Neuronal stem cell (in vitro differentiated cells): ENCODE data around the gene PDE4C. TPM values are rescaled to one million over a fixed set of nuclear protein-coding genes. Genes with fewer than 3 reads are reported as not detected.
A peak's percentile ranks its signal among the peaks of the same experiment; 100 is the strongest.

Source experiments
- DNase-seq: peaks from one replicate; pipeline ENCODE4 v3.0.0-alpha.2; 2013; ENCODE audit warnings: low spot score
- H2AFZ ChIP-seq: one replicate; pipeline ENCODE4 v1.6.1; 2013; ENCODE audit warnings: mild to moderate bottlenecking, low read length, inconsistent platforms
- H2AK5ac ChIP-seq: 2 replicates; pipeline ENCODE4 v1.6.1; 2013; ENCODE audit warnings: low read depth, mild to moderate bottlenecking, inconsistent platforms, low read length, moderate library complexity, mixed read lengths
- H2BK120ac ChIP-seq: 2 replicates; pipeline ENCODE4 v1.6.1; 2013; ENCODE audit warnings: low read depth, mild to moderate bottlenecking, inconsistent platforms, low read length, moderate library complexity, mixed read lengths
- H2BK12ac ChIP-seq: one replicate; pipeline ENCODE4 v1.6.1; 2013; ENCODE audit warnings: low read length, inconsistent platforms
- H2BK15ac ChIP-seq: 2 replicates; pipeline ENCODE4 v1.6.1; 2013; ENCODE audit warnings: mild to moderate bottlenecking, low read length, inconsistent platforms, mixed read lengths
- H2BK5ac ChIP-seq: one replicate; pipeline ENCODE4 v1.6.1; 2013; ENCODE audit warnings: inconsistent platforms, mild to moderate bottlenecking, low read length, moderate library complexity
- H3K14ac ChIP-seq: one replicate; pipeline ENCODE4 v1.6.1; 2013; ENCODE audit warnings: low read length, inconsistent platforms
- H3K18ac ChIP-seq: 2 replicates; pipeline ENCODE4 v1.6.1; 2013; ENCODE audit warnings: low read length, inconsistent platforms
- H3K23ac ChIP-seq: 2 replicates; pipeline ENCODE4 v1.6.1; 2013; ENCODE audit warnings: low read depth, mild to moderate bottlenecking, mixed read lengths, low read length, inconsistent platforms; ENCODE audit not compliant: poor library complexity
- H3K27ac ChIP-seq: replicated peaks from 3 replicates; pipeline ENCODE4 v1.5.1; 2013; ENCODE audit warnings: low read length, inconsistent platforms
- H3K27me3 ChIP-seq, 3 experiments: 2 replicates each; pipeline ENCODE4 v1.6.1; 2013; ENCODE audit warnings: low read length in 3 of 3, mild to moderate bottlenecking in 2 of 3, inconsistent platforms in 1 of 3, low read depth in 1 of 3, mixed read lengths in 1 of 3, moderate library complexity in 1 of 3; ENCODE audit not compliant: control insufficient read depth in 3 of 3, insufficient read depth in 3 of 3
- H3K36me3 ChIP-seq, 2 donors: replicated peaks in 1 of 2; 2 replicates each; pipeline ENCODE4 v1.6.1; 2013; ENCODE audit warnings: low read length in 2 of 2; ENCODE audit not compliant: control insufficient read depth in 2 of 2, insufficient read depth in 2 of 2
- H3K4ac ChIP-seq: 2 replicates; pipeline ENCODE4 v1.6.1; 2013; ENCODE audit warnings: inconsistent platforms, mild to moderate bottlenecking, low read length, moderate library complexity
- H3K4me1 ChIP-seq, 2 donors: 1 replicate in 1 of 2; 2 replicates in 1 of 2; pipeline ENCODE4 v1.6.1; 2013; ENCODE audit warnings: low read length in 2 of 2, low read depth in 1 of 2; ENCODE audit not compliant: control insufficient read depth in 2 of 2, insufficient read depth in 1 of 2
- H3K4me2 ChIP-seq: one replicate; pipeline ENCODE4 v1.6.1; 2013; ENCODE audit warnings: mild to moderate bottlenecking, low read length, inconsistent platforms; ENCODE audit not compliant: insufficient read depth, poor library complexity, severe bottlenecking
- H3K4me3 ChIP-seq, 2 donors: 2 replicates each; pipeline ENCODE4 v1.5.1; 2013; ENCODE audit warnings: low read length in 2 of 2, mild to moderate bottlenecking in 2 of 2, inconsistent platforms in 1 of 2, moderate library complexity in 1 of 2
- H3K79me1 ChIP-seq: one replicate; pipeline ENCODE4 v1.6.1; 2013; ENCODE audit warnings: low read depth, mild to moderate bottlenecking, inconsistent platforms, low read length, moderate library complexity
- H3K9ac ChIP-seq: one replicate; pipeline ENCODE4 v1.6.1; 2013; ENCODE audit warnings: mild to moderate bottlenecking, low read depth, low read length, inconsistent platforms; ENCODE audit not compliant: poor library complexity
- H3K9me3 ChIP-seq, 2 donors: replicated peaks in 1 of 2; 2 replicates each; pipeline versions ENCODE3 to v1.6.1; 2013; ENCODE audit warnings: low read length in 2 of 2, mild to moderate bottlenecking in 2 of 2, inconsistent platforms in 1 of 2, low read depth in 1 of 2, mixed read lengths in 1 of 2, moderate library complexity in 1 of 2; ENCODE audit not compliant: control insufficient read depth in 2 of 2, insufficient read depth in 1 of 2
- H4K8ac ChIP-seq: one replicate; pipeline ENCODE4 v1.6.1; 2013; ENCODE audit warnings: low read depth, mild to moderate bottlenecking, inconsistent platforms, low read length, moderate library complexity
- H4K91ac ChIP-seq: one replicate; pipeline ENCODE4 v1.6.1; 2013; ENCODE audit warnings: low read length, low read depth, mild to moderate bottlenecking, inconsistent platforms; ENCODE audit not compliant: poor library complexity
- WGBS, 2 donors: extraction: QIAGEN DNeasy Blood & Tissue Kit; methylation state at CpG; one replicate each; pipeline ENCODE4 v1.1.7; 2013; ENCODE audit warnings: missing lambda C conversion rate in 2 of 2, mixed read lengths in 1 of 2; ENCODE audit not compliant: insufficient read length in 2 of 2, insufficient replicate concordance in 1 of 2; ENCODE audit errors: extremely low coverage in 2 of 2; 5-methylcytosine and 5-hydroxymethylcytosine counted together
- polyA plus RNA-seq, 2 experiments: library from polyadenylated mRNA; stranded (reverse); fragments of 200-250 nt; gene quantifications; one replicate each; pipeline ENCODE4 v1.2.3, GENCODE V29; 2013

The PDE4C gene
- 0.14 TPM for polyA plus RNA-seq (2013, experiment 1 of 2)
- polyA plus RNA-seq (2013, experiment 2 of 2) = 0.12 TPM

- H3K9me3 ChIP-seq = peaks cover 0 to 5% of the 10 kb centered on the region in 2 donors
- H4K8ac ChIP-seq = no peak within 1 kb of the TSS
- no peak for DNase-seq
- peak within 1 kb of the TSS; percentile 25 for H2BK12ac ChIP-seq
- H2BK5ac ChIP-seq = no peak within 1 kb of the TSS
- no peak within 1 kb of the TSS for H3K4ac ChIP-seq
- peaks cover 4 to 14% of the 10 kb centered on the region in 2 donors for H3K4me1 ChIP-seq
- peaks cover 2% of the 10 kb centered on the region for H3K79me1 ChIP-seq
- no peak within 1 kb of the TSS for H3K14ac ChIP-seq
- peak within 1 kb of the TSS; percentile 40 for H3K23ac ChIP-seq
- H2BK15ac ChIP-seq = peak within 1 kb of the TSS; percentile 39
- H3K18ac ChIP-seq = peak within 1 kb of the TSS; percentile 70
- no peak within 1 kb of the TSS for H3K27ac ChIP-seq
- no CpG with 5 or more reads among the region's 51 CpGs for WGBS, 2 donors
- H4K91ac ChIP-seq = no peak within 1 kb of the TSS
- peak within 1 kb of the TSS; percentile 6 for H2AK5ac ChIP-seq
- H3K4me2 ChIP-seq = no peak within 1 kb of the TSS
- H3K4me3 ChIP-seq = no peak within 1 kb of the TSS
- H2AFZ ChIP-seq = peak within 1 kb of the TSS; percentile 94
- peak within 1 kb of the TSS; percentile 70 for H3K9ac ChIP-seq
- H3K27me3 ChIP-seq = peaks cover 12 to 35% (median 35%) of the 10 kb centered on the region in 3 experiments
- H2BK120ac ChIP-seq = no peak within 1 kb of the TSS
- H3K36me3 ChIP-seq = no peaks in the 10 kb centered on the region
Observed at GRCh38 chr19:18225702-18226468, at the start of gene PDE4C. PDE4C (minus strand) TSS chr19:18226438; CDS start chr19:18226415, 23 bp downstream.

- Histone ChIP-seq H2BK120ac (no peak overlapping the region), H3K9me3 (peaks cover 0 to 2% of the 10 kb centered on the region in 2 donors), H4K8ac (peak overlapping the region; percentile 17), H3K14ac (no peak overlapping the region), H3K36me3 (peaks cover 17 to 33% of the 10 kb centered on the region in 2 donors), H3K9ac (no peak overlapping the region), H2BK5ac (no peak overlapping the region), H4K91ac (no peak overlapping the region), H3K4me1 (peaks cover 8 to 9% of the 10 kb centered on the region in 2 donors), H3K79me1 (peaks cover 18% of the 10 kb centered on the region), H3K27ac (no peak overlapping the region), H2BK12ac (no peak overlapping the region), H2BK15ac (no peak overlapping the region), H3K27me3 (no peaks in the 10 kb centered on the region), H3K4ac (no peak overlapping the region), H2AK5ac (peak overlapping the region; percentile 9), H2AFZ (no peak overlapping the region), H3K18ac (no peak overlapping the region), H3K4me2 (peak overlapping the region; percentile 11), H3K4me3 (peak overlapping the region in 1 of 2 donors; percentile 41), H3K23ac (peak overlapping the region; percentile 31)
- no CpG with 5 or more reads among the region's 13 CpGs for WGBS, 2 donors
- no peak for DNase-seq
Observed at GRCh38 chr19:18274781-18275356, 48.6 kb upstream of the PDE4C start.

GRCh38 chr19:18274219-18274780 is 48.1 kb upstream of the PDE4C start, which contains the start of gene IQCN:
IQCN (minus strand) TSS chr19:18274452; CDS start chr19:18269478, 4,974 bp downstream.
- Histone ChIP-seq H2BK120ac (no peak within 1 kb of the TSS), H2AK5ac (peak within 1 kb of the TSS; percentile 9), H2BK15ac (no peak within 1 kb of the TSS), H3K14ac (no peak within 1 kb of the TSS), H2AFZ (no peak within 1 kb of the TSS), H3K4ac (no peak within 1 kb of the TSS), H2BK12ac (no peak within 1 kb of the TSS), H2BK5ac (no peak within 1 kb of the TSS), H4K91ac (no peak within 1 kb of the TSS), H3K27me3 (no peaks in the 10 kb centered on the region), H3K9ac (peak within 1 kb of the TSS; percentile 9), H3K4me3 (peak within 1 kb of the TSS in 1 of 2 donors; percentile 41), H3K4me1 (peaks cover 8 to 9% of the 10 kb centered on the region in 2 donors), H3K23ac (peak within 1 kb of the TSS; percentile 31), H4K8ac (peak within 1 kb of the TSS; percentile 17), H3K9me3 (peaks cover 0 to 2% of the 10 kb centered on the region in 2 donors), H3K36me3 (peaks cover 18 to 33% of the 10 kb centered on the region in 2 donors), H3K18ac (no peak within 1 kb of the TSS), H3K27ac (no peak within 1 kb of the TSS), H3K79me1 (peaks cover 18% of the 10 kb centered on the region), H3K4me2 (peak within 1 kb of the TSS; percentile 11)
- DNase-seq = no peak
- WGBS, 2 donors = no CpG with 5 or more reads among the region's 9 CpGs
